Occipital lobe (tissue), 2 donors: ENCODE data around the gene WDR76. TPM values are rescaled to one million over a fixed set of nuclear protein-coding genes. Genes with fewer than 3 reads are reported as not detected.
"Not testable (repeated sequence)": the region's sequence is repeated elsewhere in the genome, so short reads cannot be mapped to it uniquely, and the experiment has no call there.

ENCODE experiments used
- DNase-seq: peaks from one replicate; lab custom pipeline; 2025; lab: John Stamatoyannopoulos, UW
- total RNA-seq: library from RNA; depleted of rRNA; stranded (reverse); fragments of >200 nt; gene quantifications from one replicate; pipeline ENCODE4 v1.2.3, GENCODE V29; 2014

Gene WDR76
- total RNA-seq, 1 donor from 2014 or later = 20.3 TPM

DNA sequence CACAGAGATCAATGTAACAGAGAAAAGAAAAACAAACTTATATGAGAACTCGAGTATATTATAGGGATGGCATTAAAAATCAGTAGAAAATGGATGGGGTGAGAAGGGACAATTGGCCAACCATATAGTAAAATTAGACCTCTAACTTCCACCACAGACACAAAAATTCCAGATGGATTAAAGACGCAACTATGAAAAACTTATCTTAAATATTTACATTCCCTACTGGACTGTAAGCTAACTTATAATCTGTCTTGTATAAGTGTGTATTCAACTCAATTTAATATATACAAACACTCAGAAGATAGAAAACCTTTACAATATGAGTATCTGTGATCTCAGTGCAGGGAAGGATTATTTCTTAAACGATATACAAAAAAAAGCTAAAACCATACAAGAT, 5.3 kb upstream of the WDR76 start:
- no peak for DNase-seq

DNA sequence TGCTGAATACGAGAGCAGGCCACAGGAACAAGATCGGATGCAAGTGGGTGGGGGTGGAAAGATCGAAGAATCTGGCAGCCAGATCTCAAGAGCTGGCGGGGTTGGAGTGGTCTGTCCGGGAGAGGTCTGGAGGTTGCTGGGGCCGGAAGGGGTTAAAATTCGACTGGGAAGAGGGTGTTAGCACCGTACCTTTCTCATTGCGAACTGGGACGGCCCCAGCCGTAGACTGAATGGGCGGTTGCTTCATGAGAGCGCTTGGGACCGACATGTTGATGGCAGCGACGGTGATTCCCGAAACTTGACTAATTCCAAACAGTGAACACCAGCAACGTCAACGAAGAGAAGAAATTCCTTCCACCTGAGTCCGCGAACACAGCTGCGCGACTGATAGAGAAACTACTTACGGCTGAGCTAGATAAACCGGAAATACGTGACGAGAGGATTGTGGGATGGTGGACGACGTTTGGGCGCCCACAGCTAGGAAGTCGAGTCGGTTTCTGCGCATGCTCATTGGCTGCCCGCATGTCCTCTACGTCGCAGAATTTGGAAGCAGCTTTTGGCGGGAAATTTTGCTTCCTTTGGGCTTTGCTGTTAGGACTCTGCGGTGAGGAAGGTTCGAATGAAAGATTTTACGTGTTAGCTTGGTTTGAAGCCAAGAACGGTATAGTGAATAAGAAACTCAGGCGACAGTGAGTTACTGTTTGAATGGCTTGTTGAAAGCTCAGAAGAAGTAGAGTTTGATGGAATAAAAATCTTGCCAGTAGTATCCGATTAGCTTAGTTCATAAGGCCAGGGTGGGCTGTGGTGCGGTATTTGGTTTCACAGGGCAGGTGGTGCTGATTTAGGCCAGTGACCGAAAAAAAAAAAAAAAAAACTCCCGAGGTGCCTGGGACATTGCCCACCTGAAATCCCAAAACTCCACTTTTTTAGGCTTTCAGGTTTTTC, 2.2 kb upstream of the WDR76 start, which contains the start of gene MFAP1:
MFAP1 (minus strand) TSS at position 389 of the 945 bp plus-strand sequence; CDS start at position 268, 121 bp downstream.
- DNase-seq = peak; percentile 83

DNA sequence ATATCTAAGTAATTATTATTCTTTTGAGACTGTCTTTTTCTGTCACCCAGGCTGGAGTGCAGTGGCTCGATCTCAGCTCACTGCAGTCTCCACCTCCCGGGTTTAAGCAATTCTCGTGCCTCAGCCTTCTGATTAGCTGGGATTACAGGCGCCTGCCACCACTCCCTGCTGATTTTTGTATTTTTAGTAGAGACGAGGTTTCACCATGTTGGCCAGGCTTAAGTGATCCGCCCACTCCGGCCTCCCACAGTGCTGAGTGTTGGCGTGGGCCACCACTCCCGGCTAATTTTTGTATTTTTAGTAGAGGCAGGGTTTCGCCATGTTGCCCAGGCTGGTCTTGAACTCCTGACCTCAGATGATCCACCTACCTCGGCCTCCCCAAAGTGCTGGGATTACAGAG, 1.5 kb upstream of the WDR76 start:
- not testable (repeated sequence) for DNase-seq

DNA sequence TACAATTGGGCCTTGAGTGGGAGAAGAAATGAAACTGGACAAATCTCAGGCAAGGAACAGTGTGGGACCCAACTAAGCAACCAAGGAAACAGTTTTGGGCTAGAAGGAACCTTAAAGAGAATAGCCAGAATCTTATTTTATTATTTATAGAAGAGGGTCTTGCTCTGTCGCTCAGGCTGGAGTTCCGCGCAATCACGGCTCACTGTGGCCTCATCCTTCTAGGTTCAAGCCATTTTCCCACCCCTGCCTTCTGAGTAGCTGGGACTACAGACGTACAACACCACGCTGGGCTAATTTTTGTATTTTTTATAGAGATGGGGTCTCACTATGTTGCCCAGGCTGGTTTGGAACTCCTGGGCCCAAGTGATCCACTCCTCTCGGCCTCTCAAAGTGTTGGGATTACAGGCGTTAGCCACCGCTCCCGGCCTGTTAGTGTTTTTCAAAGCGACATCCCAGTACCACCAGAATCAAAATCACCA, 734 bp upstream of the WDR76 start:
- no peak for DNase-seq

DNA sequence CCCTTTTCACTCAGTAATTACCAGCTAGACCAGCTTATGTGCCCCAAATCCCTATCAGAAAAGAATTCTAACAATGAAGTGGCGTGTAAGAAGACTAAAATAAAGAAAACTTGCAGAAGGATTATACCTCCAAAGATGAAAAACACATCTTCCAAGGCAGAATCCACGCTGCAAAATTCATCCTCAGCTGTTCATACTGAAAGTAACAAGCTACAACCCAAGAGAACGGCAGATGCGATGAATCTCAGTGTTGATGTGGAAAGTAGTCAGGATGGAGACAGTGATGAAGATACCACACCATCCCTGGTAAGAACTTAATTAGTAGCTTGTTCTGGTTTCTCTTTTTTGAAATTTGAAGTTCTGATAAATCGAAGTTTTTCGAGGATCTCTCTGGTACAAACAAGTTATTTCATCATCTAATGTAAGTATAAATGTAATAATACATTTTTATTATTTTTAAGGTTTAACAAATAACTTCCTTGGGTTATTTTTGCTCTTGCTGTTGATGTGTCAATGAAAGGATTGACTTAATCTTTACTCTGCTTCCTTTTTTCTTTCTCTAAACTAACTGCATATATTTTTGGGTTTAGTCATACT, 1.4 kb downstream of the WDR76 start:
- DNase-seq = no peak

DNA sequence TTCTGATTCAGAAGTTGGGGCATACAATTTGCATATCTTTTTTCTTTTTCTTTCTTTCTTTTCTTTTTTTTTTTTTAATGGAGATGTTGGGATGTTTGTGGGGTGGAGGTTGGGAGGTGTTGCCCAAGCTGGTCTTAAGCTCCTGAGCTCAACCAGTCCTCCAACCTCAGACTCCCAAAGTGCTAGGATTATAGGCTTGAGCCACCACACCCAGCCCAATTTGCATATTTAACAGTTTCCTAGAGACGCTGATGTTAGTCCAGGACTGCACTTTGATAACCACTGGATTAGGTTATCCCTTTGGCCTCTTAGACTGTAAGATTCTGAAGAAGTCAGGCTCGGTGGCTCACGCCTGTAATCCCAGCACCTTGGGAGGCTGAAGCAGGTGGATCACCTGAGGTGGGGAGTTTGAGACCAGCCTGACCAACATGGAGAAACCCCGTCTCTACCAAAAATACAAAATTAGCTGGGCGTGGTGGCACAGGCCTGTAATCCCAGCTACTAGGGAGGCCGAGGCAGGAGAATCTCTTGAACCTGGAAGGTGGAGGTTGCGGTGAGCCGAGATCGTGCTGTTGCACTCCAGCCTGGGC, 3.2 kb downstream of the WDR76 start:
- DNase-seq = not testable (repeated sequence)

DNA sequence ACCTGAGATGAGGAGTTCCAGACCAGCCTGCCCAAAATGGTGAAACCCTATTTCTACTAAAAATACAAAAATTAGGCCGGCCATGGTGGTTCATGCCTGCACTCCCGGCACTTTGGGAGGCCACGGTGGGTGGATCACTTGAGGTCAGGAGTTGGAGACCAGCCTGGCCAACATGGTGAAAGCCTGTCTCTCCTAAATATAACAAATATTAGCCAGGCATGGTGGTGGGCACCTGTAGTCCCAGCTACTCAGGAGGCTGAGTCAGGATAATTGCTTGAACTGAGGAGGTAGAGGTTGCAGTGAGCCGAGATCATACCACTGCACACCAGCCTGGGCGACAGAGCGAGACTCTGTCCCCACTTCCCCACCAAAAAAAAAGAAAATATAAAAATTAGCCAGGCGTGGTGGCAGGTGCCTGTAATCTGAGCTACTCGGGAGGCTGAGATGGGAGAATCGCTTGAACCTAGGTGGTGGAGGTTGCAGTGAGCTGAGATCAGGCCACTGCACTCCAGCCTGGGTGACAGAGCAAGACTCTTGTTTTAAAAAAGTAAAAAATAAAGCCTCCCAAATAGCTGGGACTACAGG, 4.0 kb downstream of the WDR76 start:
- DNase-seq = not testable (repeated sequence)

DNA sequence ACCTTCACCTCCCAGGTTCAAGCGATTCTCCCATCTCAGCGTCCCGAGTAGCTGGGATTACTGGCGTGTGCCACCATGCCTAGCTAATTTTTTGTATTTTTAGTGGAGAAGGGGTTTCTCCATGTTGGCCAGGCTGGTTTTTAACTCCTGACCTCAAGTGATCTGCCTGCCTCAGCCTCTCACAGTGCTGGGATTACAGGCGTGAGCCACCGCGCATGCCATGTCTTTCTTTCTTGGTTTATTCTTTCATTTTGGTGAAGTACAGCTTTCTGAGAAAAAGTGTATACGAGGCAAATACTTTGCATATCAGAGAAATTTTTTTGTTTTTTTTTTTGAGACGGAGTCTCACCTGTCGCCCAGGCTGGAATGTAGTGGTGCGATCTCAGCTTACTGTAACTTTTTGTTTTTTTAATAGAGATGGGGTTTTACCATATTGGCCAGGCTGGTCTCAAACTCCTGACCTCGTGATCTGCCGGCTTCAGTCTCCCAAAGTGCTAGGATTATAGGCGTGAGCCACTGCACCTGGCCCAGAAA, 4.8 kb downstream of the WDR76 start:
- DNase-seq = not testable (repeated sequence)

DNA sequence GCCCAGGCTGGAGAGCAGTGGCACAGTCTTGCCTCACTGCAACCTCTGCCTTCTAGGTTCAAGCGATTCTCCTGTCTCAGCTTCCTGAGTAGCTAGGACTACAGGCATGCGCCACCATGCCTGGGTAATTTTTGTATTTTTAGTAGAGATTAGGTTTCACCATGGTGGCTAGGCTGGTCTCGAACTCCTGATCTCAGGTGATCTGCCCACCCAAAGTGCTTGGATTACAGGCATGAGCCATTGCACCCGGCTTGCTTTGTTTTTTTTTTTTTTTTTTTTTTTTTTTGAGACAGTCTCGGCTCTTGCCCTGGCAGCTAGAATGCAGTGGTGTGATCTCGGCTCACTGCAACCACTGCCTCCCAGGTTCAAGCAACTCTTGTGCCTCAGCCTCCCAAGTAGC, 5.7 kb downstream of the WDR76 start:
- not testable (repeated sequence) for DNase-seq

DNA sequence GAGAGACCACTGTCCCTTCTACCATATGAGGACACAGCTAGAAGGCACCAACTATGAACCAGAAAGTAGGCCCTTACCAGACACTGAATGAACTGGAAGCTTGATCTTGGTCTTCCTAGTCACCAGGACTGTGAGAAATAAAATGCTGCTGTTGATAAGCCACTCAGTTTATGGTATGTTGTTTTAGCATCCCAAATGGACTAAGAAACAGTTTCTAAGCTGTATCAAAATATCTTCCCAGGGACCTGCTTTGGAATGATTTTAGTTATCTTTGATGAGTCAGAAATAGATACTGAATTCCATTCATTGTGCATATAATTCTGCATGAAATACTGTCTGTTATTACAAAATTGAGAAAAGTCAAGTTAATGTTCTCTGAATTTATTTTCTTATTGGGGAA, 18.6 kb downstream of the WDR76 start:
- no peak for DNase-seq

DNA sequence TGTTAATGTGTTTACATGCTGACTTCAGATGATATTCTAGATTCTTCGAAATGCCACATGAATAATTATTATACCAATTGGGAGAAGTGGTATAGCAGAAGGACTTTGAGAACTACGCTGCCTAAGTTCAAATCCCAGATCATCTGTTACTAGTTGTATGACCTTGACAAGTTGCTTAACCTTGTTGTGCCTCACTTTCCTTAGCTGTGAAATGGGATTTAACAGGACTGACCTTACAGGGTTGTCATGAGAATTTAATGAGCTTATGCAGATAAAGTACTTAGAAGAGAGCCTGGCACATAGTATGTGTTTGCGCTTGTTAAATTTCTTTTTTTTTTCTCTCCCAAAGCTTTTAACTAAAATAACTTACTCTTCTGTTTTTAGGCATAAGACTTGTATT, 24.4 kb downstream of the WDR76 start:
- no peak for DNase-seq

DNA sequence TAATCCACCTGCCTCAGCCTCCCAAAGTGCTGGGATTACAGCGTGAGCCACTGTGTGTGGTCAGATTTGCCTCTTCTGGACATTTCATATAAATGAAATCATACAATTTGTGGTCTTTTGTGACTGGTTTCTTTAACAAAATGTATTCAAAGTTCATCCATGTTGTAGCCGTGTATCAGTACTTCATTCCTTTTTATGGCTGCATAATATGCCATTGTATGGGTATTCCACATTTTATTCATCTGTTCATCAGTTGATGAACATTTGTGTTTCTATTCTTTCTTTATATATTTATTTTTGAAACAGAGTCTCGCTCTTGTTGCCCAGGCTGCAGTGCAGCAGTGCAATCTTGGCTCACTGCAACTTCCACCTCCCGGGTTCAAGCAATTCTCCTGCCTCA, 25.8 kb downstream of the WDR76 start:
- no peak for DNase-seq

DNA sequence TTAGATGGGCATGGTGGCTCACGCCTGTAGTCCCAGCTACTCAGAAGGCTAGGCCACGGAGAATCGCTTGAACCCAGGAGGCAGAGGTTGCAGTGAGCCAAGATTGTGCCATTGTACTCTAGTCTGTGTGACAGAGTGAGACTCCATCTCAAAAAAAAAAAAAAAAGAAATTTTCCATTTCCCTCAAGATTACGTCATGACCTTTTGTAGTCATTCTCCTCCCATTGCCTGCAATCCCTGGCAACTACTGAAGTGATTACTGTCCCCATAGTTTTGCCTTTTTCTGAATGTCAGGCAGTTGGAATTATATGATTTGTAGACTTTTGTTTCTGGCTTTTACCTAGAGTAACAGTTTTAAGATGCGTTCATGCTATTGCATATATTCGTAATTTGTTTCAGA, 28.0 kb downstream of the WDR76 start:
- no peak for DNase-seq

DNA sequence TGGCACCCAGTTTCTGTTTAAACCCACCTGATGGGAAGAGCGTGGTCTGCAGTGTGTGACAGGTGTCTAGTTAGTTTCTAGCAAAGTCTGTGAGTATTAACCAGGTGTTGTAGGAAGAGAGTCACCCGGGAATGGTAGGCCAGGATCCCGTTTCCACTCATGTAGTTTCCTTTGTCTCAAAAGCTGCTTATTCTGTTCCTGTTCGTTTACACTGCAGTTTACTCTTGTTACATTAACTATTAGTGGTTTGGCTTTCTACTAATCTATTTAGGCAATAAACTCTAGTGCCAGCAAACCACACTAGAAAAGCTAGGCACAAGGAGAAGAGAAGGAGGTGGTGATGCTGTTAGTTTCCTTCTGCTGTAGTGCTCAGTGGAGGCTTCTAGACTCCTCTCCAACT, 32.7 kb downstream of the WDR76 start:
- no peak for DNase-seq

DNA sequence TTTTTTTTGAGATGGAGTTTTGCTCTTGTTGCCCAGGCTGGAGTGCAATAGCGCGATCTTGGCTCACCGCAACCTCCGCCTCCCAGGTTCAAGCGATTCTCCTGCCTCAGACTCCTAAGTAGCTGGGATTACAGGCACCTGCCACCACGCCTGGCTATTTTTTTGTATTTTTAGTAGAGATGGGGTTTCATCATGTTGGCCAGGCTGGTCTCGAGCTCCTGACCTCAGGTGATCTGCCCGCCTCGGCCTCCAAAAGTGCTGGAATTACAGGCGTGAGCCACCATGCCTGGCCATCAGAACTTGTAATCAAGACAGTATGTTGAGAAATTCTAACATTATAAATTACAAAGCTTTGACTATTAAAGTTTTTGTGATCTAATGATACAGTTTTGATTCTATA, 39.8 kb downstream of the WDR76 start:
- not testable (repeated sequence) for DNase-seq

DNA sequence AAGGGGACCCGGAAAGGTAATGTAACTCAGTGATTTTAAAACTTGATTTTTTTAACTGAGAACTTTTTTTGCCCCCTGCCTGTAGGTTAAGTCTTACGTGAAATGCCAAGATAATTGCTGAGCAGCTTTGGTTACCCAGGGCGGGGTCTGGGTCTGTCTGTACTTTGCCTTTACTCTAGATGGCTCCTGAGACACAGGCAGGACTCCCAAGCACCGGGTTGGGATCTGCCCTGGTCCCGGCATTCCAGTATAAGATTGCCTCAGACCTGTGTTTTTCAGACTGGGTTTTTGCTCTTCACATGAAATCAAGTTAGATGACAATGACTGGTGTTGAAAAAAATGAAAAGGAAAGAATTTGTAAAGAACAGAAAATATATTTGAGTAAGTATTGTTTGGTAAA, 40.3 kb downstream of the WDR76 start:
- no peak for DNase-seq

DNA sequence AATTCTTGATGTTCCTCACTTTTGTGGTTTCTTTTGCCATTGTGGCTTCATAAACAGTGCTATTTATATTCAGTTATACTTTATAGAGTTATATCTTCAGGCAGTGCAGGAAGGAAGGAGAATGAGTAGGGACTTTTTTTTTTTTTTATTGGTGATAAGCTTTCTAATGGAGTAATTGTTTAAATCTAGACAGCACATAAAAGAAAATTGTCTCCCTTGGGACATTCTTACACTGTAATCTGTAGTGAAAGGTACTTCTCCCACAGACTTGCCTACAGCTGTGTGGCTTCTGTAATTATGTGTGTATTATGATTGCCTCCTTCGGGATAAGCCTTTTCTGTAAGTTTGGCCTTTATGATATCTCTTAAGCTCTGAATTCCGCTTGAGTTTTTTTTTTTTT, 41.6 kb downstream of the WDR76 start:
- no peak for DNase-seq

DNA sequence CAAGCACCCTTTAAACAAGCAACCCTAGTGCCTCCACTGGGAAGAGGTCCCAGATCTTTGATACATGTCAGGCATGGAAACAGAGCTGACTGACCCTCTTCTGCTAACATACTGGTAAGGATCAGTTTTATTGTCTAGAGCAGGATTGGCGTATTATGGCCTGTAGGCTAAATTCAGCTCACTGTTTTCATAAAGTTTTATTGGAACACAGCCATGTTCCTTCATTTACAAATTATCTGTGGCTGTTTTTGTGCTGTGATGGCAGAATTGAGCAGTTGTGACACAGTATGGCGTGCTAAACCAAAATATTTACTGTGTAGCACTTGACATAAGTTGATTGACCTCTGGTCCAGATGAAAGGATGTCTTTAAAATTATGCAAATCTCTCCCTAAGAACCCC, 45.0 kb downstream of the WDR76 start:
- no peak for DNase-seq

DNA sequence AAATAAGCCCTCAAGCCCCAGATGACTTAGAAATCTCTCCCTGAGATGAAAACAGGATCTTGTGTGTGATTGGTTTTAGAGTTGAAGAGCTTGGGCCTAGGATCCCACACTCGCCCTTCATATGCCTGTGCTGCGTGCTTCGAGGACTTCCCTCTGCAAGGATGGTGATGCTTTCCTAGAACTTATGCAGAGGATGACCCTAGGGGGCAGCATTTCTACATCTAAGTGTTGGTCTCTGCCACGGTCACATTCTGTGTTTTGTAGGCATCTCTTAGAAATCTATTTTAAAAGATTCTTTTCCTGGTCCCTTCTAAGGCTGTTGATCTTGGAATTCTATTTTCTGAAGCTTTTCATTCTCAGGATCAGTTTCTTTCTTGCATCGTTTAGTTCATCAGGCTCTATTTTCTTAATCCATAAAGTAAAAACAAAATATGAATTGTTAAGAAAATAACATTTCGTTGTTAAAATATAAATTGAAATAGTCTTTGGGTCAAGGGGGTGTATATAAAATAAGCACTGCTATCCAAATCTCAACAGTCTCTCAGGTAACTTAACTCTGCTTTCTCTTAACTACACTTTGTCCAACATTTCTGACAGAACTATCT, 45.7 kb downstream of the WDR76 start:
- DNase-seq = peak; percentile 47

DNA sequence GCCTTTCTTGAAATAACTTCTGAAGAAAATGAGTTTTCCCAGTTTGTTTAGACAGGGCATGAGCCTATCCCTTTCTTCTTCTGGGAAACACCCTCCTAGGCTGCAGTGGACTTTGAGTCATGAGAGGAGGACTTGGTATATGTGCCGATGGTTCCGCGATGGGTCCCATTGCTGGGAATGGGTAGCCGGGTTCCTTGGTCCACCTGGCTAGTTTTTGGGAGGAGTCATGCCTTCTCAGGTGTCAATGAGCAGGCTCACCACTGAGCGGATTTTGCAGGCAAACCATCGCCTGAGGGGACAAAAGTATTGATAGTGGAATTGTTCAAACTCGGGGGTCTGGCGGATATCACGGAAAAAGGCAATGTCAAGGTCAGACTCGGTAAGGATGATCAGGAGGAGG, 46.8 kb downstream of the WDR76 start:
- no peak for DNase-seq

DNA sequence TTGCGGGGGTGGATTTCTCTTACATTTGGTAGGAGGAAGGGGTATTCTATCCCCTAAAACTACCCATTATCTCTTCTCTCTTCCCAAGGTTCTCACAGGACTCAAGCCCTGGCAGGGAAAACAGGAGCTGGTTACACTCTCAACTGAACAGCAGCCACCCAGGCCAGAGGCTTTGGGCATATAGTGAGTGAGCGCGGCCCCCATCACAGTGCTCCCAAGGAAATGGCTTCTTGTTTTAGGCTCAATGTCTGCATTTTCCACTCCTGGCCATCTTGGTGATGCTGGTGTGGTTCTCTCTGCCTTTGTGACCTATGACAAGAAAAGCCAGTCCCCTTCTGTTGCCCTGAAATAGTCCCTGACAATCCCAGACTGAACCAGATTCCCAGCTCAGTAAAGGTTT, 50.1 kb downstream of the WDR76 start:
- DNase-seq = no peak
